Keratinocyte (primary cell): ENCODE measurements around the gene STX16. TPM values are rescaled to one million over a fixed set of nuclear protein-coding genes. Genes with fewer than 3 reads are reported as not detected.
A peak's percentile ranks its signal among the peaks of the same experiment; 100 is the strongest.

Experiments used
- DNase-seq: peaks from one replicate; pipeline ENCODE4 v3.0.0-alpha.2; 2011; ENCODE audit warnings: low read depth, missing footprints, low spot score
- FAIRE-seq: peaks from 2 replicates; lab custom pipeline; 2011; peaks lifted over from hg19 to GRCh38; lab: Jason Lieb, UNC
- H2AFZ ChIP-seq: 2 replicates; pipeline ENCODE4 v1.6.0; 2012; ENCODE audit warnings: low read length, control low read depth, inconsistent platforms; ENCODE audit not compliant: control insufficient read depth
- H3K27ac ChIP-seq: 2 replicates; pipeline ENCODE4 v1.5.1; 2011; ENCODE audit warnings: low read length; ENCODE audit not compliant: control insufficient read depth, insufficient read depth
- H3K27me3 ChIP-seq: 3 replicates; pipeline ENCODE4 v1.6.0; 2011; ENCODE audit warnings: low read length; ENCODE audit not compliant: control insufficient read depth, insufficient read depth; ENCODE audit errors: extremely low read depth
- H3K36me3 ChIP-seq, 2 experiments: 2 replicates in 1 of 2; 3 replicates in 1 of 2; pipeline ENCODE4 v1.5.1; 2011; ENCODE audit warnings: low read length in 2 of 2, mild to moderate bottlenecking in 1 of 2; ENCODE audit not compliant: control insufficient read depth in 2 of 2, insufficient read depth in 2 of 2; ENCODE audit errors: extremely low read depth in 1 of 2
- H3K4me1 ChIP-seq: 3 replicates; pipeline ENCODE4 v1.5.1; 2011; ENCODE audit warnings: low read length; ENCODE audit not compliant: control insufficient read depth, insufficient read depth; ENCODE audit errors: extremely low read depth
- H3K4me2 ChIP-seq: 3 replicates; pipeline ENCODE4 v1.6.0; 2011; ENCODE audit warnings: low read depth, low read length; ENCODE audit not compliant: control insufficient read depth, insufficient read depth; ENCODE audit errors: extremely low read depth
- H3K4me3 ChIP-seq, 3 experiments: fragments of 200-600 bp in 1 of 3; sonication (generic) in 1 of 3; 2 replicates in 2 of 3; 3 replicates in 1 of 3; pipeline ENCODE4 v1.5.1; 2011 to 2016; ENCODE audit warnings: low read length in 3 of 3, mild to moderate bottlenecking in 3 of 3, control low read depth in 2 of 3, inconsistent platforms in 1 of 3, low read depth in 1 of 3, mixed read lengths in 1 of 3, mixed run types in 1 of 3, moderate library complexity in 1 of 3; ENCODE audit not compliant: control insufficient read depth in 2 of 3, insufficient read depth in 2 of 3; ENCODE audit errors: extremely low read depth in 1 of 3
- H3K79me2 ChIP-seq: 2 replicates; pipeline ENCODE4 v1.6.0; 2012; ENCODE audit warnings: low read length; ENCODE audit not compliant: control insufficient read depth, insufficient read depth
- H3K9ac ChIP-seq: 3 replicates; pipeline ENCODE4 v1.6.0; 2011; ENCODE audit warnings: low read length; ENCODE audit not compliant: control insufficient read depth, insufficient read depth; ENCODE audit errors: extremely low read depth
- H3K9me1 ChIP-seq: 3 replicates; pipeline ENCODE4 v1.6.0; 2011; ENCODE audit warnings: low read length; ENCODE audit not compliant: control insufficient read depth, insufficient read depth; ENCODE audit errors: extremely low read depth
- H3K9me3 ChIP-seq: 2 replicates; pipeline ENCODE4 v1.5.1; 2012; ENCODE audit warnings: low read depth, low read length; ENCODE audit not compliant: control insufficient read depth
- H4K20me1 ChIP-seq: 3 replicates; pipeline ENCODE4 v1.6.0; 2011; ENCODE audit warnings: low read length; ENCODE audit not compliant: control insufficient read depth, insufficient read depth; ENCODE audit errors: extremely low read depth
- EZH2 ChIP-seq: IDR thresholded peaks from one replicate; pipeline ENCODE4 v1.6.1; 2012; ENCODE audit warnings: inconsistent platforms, mild to moderate bottlenecking, low read length, moderate library complexity
- dilution Hi-C: fragments of 300-500 bp; cut with MboI; formaldehyde crosslinking; loops from one replicate; pipeline ENCODE4 v1.7.0; 2020; ENCODE audit warnings: low sequenced_read_pairs; ENCODE audit not compliant: extremely low pct_ligation_motif_present
- polyA plus RNA-seq, 5 experiments: library from polyadenylated mRNA; depleted of rRNA in 3 of 5; stranded (reverse) in 3 of 5; stranded (forward) in 1 of 5; unstranded in 1 of 5; fragments of >200 nt; gene quantifications; 1 replicate in 1 of 5; 2 replicates in 3 of 5; 3 replicates in 1 of 5; pipeline versions ENCODE4 v1.2.1 to v1.2.3, GENCODE V29; 2011 to 2012; ENCODE audit warnings: missing spikeins in 2 of 5, low read depth in 1 of 5, low replicate concordance in 1 of 5
- TF ChIP-seq, protein P1 (sequence below), 3 experiments: IDR thresholded peaks in 1 of 3; conservative IDR thresholded peaks in 1 of 3; optimal IDR thresholded peaks in 1 of 3; 2 replicates in 2 of 3; 3 replicates in 1 of 3; pipeline versions ENCODE3 to v1.5.1; 2011; ENCODE audit warnings: low read length in 3 of 3, mild to moderate bottlenecking in 3 of 3, moderate library complexity in 2 of 3, control low read depth in 1 of 3, inconsistent platforms in 1 of 3; ENCODE audit not compliant: insufficient read depth in 2 of 3; ENCODE audit errors: extremely low read depth in 1 of 3

STX16 gene
- polyA plus RNA-seq, 1 donor (not counting 4 experiments of a cell fraction or from before 2014, with no cell fraction given), result 69.7 TPM

DNA sequence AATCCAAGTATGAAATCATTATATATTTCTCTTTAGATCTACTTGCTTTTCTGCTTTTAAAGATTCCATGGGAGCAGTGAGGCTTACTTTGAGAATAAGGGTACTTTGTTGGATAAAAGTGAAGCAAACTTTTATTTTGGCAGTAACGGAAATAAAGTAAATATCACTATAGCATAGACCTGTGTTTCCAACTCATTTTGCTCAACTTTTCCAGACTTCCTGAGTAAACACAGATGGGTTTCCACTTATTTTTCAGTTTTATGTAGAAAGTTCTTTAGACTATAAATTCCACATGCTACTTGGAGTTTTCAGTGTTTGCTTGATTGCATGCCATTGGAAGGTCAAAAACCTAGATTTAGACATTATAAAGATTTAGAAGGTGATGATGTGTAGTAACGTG is 6.2 kb downstream of the STX16 start:
- Histone ChIP-seq H3K9ac (no peak overlapping the region), H3K27ac (no peak overlapping the region), H3K4me2 (peak overlapping the region; percentile 46), H3K4me1 (peaks cover 39% of the 10 kb centered on the region), H3K36me3 (peaks cover 11 to 16% of the 10 kb centered on the region in 2 experiments), H3K9me1 (no peaks in the 10 kb centered on the region), H4K20me1 (peaks cover 2% of the 10 kb centered on the region), H3K79me2 (peaks cover 97% of the 10 kb centered on the region), H2AFZ (no peak overlapping the region), H3K4me3 (no peak overlapping the region), H3K9me3 (no peaks in the 10 kb centered on the region), H3K27me3 (no peaks in the 10 kb centered on the region)
- TF ChIP-seq, protein P1, sequence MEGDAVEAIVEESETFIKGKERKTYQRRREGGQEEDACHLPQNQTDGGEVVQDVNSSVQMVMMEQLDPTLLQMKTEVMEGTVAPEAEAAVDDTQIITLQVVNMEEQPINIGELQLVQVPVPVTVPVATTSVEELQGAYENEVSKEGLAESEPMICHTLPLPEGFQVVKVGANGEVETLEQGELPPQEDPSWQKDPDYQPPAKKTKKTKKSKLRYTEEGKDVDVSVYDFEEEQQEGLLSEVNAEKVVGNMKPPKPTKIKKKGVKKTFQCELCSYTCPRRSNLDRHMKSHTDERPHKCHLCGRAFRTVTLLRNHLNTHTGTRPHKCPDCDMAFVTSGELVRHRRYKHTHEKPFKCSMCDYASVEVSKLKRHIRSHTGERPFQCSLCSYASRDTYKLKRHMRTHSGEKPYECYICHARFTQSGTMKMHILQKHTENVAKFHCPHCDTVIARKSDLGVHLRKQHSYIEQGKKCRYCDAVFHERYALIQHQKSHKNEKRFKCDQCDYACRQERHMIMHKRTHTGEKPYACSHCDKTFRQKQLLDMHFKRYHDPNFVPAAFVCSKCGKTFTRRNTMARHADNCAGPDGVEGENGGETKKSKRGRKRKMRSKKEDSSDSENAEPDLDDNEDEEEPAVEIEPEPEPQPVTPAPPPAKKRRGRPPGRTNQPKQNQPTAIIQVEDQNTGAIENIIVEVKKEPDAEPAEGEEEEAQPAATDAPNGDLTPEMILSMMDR (optimal IDR thresholded peaks at IDR 0.05 in 1 of 3, IDR thresholded peaks at IDR 0.05 in 1 of 3, conservative IDR thresholded peaks at IDR 0.05 in 1 of 3; ENCODE audit: extremely low read depth in 1 of 3, insufficient read depth in 2 of 3, low read length in 3 of 3), result no peak
- dilution Hi-C loops, result no loop called here
- DNase-seq, result no peak
- FAIRE-seq, result no peak

DNA sequence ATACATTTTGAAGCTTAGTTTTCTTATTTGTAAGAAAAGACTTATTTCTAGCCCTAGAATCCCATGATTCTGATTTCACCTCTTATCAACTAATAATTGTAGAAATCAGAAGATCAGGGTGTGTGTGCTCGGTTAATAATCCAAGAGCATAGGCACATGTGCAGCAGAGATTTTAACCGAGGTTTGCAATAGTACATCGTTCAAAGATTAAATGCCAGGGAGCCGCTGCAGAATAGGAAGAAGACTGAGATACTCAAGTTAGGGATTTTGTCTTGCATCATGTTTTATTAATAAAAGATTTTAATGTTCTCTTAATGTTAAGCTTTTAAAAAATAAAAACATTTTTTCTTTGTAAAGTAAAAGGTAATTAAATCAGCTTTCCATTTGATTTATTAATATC is 6.9 kb downstream of the STX16 start:
- no peak for DNase-seq
- no peak overlapping the region for H3K27ac ChIP-seq
- H3K9me3 ChIP-seq, result no peaks in the 10 kb centered on the region
- H3K9ac ChIP-seq, result no peak overlapping the region
- no peak for TF ChIP-seq EZH2
- TF ChIP-seq, protein P1 (optimal IDR thresholded peaks at IDR 0.05 in 1 of 3, IDR thresholded peaks at IDR 0.05 in 1 of 3, conservative IDR thresholded peaks at IDR 0.05 in 1 of 3; ENCODE audit: extremely low read depth in 1 of 3, insufficient read depth in 2 of 3, low read length in 3 of 3), result no peak
- H3K4me3 ChIP-seq, result no peak overlapping the region
- H4K20me1 ChIP-seq, result peaks cover 2% of the 10 kb centered on the region
- H3K4me2 ChIP-seq, result peak overlapping the region; percentile 29
- peaks cover 92% of the 10 kb centered on the region for H3K79me2 ChIP-seq
- peaks cover 12 to 16% of the 10 kb centered on the region in 2 experiments for H3K36me3 ChIP-seq
- dilution Hi-C loops, result no loop called here
- no peak overlapping the region for H2AFZ ChIP-seq
- H3K27me3 ChIP-seq, result no peaks in the 10 kb centered on the region
- H3K4me1 ChIP-seq, result peaks cover 36% of the 10 kb centered on the region
- FAIRE-seq, result no peak
- no peaks in the 10 kb centered on the region for H3K9me1 ChIP-seq
